ENCODE results near the gene VPS72. TPM values are rescaled to one million over a fixed set of nuclear protein-coding genes. Genes with fewer than 3 reads are reported as not detected.

VPS72 gene
- polyA plus RNA-seq, 4 donors, result 66.6 to 74.2 (median 71.6) TPM

Other genes with a start within 250 kb of the VPS72 start
- 100 to 1,000 TPM; 275 to 297 (median 293) TPM for gene CERS2, start 215.4 kb downstream of the VPS72 start, polyA plus RNA-seq (ENCODE audit: insufficient read length in 4 of 4)
- 10 to 100 TPM; 12.3 to 18.6 (median 15.7) TPM for gene ANXA9, start 207.9 kb downstream of the VPS72 start, polyA plus RNA-seq (ENCODE audit: insufficient read length in 4 of 4)
- 10 to 100 TPM; 38.1 to 59.4 (median 46.7) TPM for gene MINDY1, start 183.3 kb downstream of the VPS72 start, polyA plus RNA-seq (ENCODE audit: insufficient read length in 4 of 4)
- 10 to 100 TPM; 40.6 to 47.9 (median 43.7) TPM for gene PRUNE1, start 181.7 kb downstream of the VPS72 start, polyA plus RNA-seq (ENCODE audit: insufficient read length in 4 of 4)
- gene BNIPL, start 153.6 kb downstream of the VPS72 start, polyA plus RNA-seq (ENCODE audit: insufficient read length in 4 of 4), result 1 to 10 TPM; 1.3 to 5.2 (median 2.7) TPM
- gene C1orf56, start 142.4 kb downstream of the VPS72 start, polyA plus RNA-seq (ENCODE audit: insufficient read length in 4 of 4), result 10 to 100 TPM in 2 of 4 donors, 1 to 10 TPM in 2; 9.0 to 14.8 (median 10.2) TPM
- gene CDC42SE1, start 130.6 kb downstream of the VPS72 start, polyA plus RNA-seq (ENCODE audit: insufficient read length in 4 of 4), result 10 to 100 TPM; 60.1 to 86.6 (median 80.3) TPM
- 10 to 100 TPM; 24.0 to 26.1 (median 24.6) TPM for gene MLLT11, start 129.8 kb downstream of the VPS72 start, polyA plus RNA-seq (ENCODE audit: insufficient read length in 4 of 4)
- gene GABPB2, start 119.4 kb downstream of the VPS72 start, polyA plus RNA-seq (ENCODE audit: insufficient read length in 4 of 4), result 10 to 100 TPM in 3 of 4 donors, 1 to 10 TPM in 1; 9.6 to 14.9 (median 11.6) TPM
- 10 to 100 TPM; 22.4 to 34.6 (median 28.6) TPM for gene SEMA6C, start 43.6 kb downstream of the VPS72 start, polyA plus RNA-seq (ENCODE audit: insufficient read length in 4 of 4)
- 1 to 10 TPM; 1.2 to 2.2 (median 1.3) TPM for gene TNFAIP8L2, start 33.5 kb downstream of the VPS72 start, polyA plus RNA-seq (ENCODE audit: insufficient read length in 4 of 4)
- gene LYSMD1, start 24.3 kb downstream of the VPS72 start, polyA plus RNA-seq (ENCODE audit: insufficient read length in 4 of 4), result 10 to 100 TPM; 15.6 to 19.7 (median 16.8) TPM
- 10 to 100 TPM; 35.1 to 42.5 (median 41.1) TPM for gene SCNM1, start 24.1 kb downstream of the VPS72 start, polyA plus RNA-seq (ENCODE audit: insufficient read length in 4 of 4)
- 1 to 10 TPM in 3 of 4 donors, under 1 TPM in 1; 0.75 to 1.5 (median 1.2) TPM for gene TMOD4, start 14.2 kb downstream of the VPS72 start, polyA plus RNA-seq (ENCODE audit: insufficient read length in 4 of 4)
- 10 to 100 TPM; 51.5 to 76.7 (median 70.4) TPM for gene PIP5K1A, start 8.4 kb upstream of the VPS72 start, polyA plus RNA-seq (ENCODE audit: insufficient read length in 4 of 4)
- 100 to 1,000 TPM; 162 to 171 (median 168) TPM for gene PSMD4, start 64.5 kb upstream of the VPS72 start, polyA plus RNA-seq (ENCODE audit: insufficient read length in 4 of 4)
- gene ZNF687, start 92.1 kb upstream of the VPS72 start, polyA plus RNA-seq (ENCODE audit: insufficient read length in 4 of 4), result 10 to 100 TPM; 21.6 to 30.0 (median 26.4) TPM
- gene PI4KB, start 137.2 kb upstream of the VPS72 start, polyA plus RNA-seq (ENCODE audit: insufficient read length in 4 of 4), result 10 to 100 TPM; 59.0 to 77.4 (median 67.2) TPM
- gene RFX5, start 157.1 kb upstream of the VPS72 start, polyA plus RNA-seq (ENCODE audit: insufficient read length in 4 of 4), result 10 to 100 TPM; 43.5 to 49.2 (median 47.0) TPM
- 10 to 100 TPM; 52.1 to 60.5 (median 52.9) TPM for gene SELENBP1, start 182.5 kb upstream of the VPS72 start, polyA plus RNA-seq (ENCODE audit: insufficient read length in 4 of 4)
- gene PSMB4, start 209.4 kb upstream of the VPS72 start, polyA plus RNA-seq (ENCODE audit: insufficient read length in 4 of 4), result 100 to 1,000 TPM; 238 to 292 (median 254) TPM

All from left renal cortex interstitium (tissue), 4 donors.